ENCODE data around the gene DHX15.

DHX15 gene

DNA sequence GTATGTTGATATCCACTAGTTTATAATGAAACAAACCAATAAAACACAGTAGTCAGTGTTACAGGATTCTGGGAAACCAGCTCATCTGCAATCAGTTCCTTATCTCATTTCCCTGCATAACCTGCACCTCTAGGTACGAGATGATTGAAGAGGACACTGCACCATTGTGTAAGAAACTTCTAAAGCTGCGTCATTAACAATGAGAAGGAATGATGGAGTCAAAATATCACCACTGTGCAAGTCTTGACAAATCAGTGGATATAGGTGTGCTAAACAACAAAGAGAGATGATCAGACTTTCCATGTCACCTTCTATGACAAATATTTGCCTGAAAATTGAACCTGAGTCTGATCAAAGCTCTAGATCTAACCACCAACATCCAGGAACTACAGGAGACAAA lies 40.7 kb upstream of the DHX15 start:
- Histone ChIP-seq H3K36me3 (ENCODE audit: insufficient read depth, low read length) (no peaks in the 10 kb centered on the region), H4K20me1 (ENCODE audit: insufficient read depth, low read length, poor library complexity, severe bottlenecking) (no peaks in the 10 kb centered on the region), H3K4me1 (ENCODE audit: insufficient read depth, low read length, poor library complexity, severe bottlenecking) (no peaks in the 10 kb centered on the region), H3K9me3 (ENCODE audit: insufficient read depth, low read depth, low read length) (peaks cover 7% of the 10 kb centered on the region; the same call in 1 of the 2 replicates), H3K9ac (ENCODE audit: low read depth, low read length, poor library complexity, severe bottlenecking) (no peak overlapping the region), H3K79me2 (ENCODE audit: insufficient read depth, low read length) (no peaks in the 10 kb centered on the region), H3F3A (ENCODE audit: low read depth) (no peaks in the 10 kb centered on the region), H3K4me2 (ENCODE audit: low read depth, low read length, poor library complexity, severe bottlenecking) (no peak overlapping the region), H2AFZ (ENCODE audit: low read length) (no peak overlapping the region), H3K27me3 (ENCODE audit: insufficient read depth, low read length, poor library complexity, severe bottlenecking) (no peaks in the 10 kb centered on the region), H3K9me2 (replicated peaks; ENCODE audit: low read depth, low read length) (no peaks in the 10 kb centered on the region), H3K4me3 (ENCODE audit: low read length, poor library complexity, severe bottlenecking) (no peak overlapping the region)
- TF ChIP-seq EZH2phosphoT487 (IDR thresholded peaks at IDR 0.05; ENCODE audit: borderline replicate concordance) (no peak), CTCF (conservative IDR thresholded peaks at IDR 0.05; ENCODE audit: low read length) (no peak)

DNA sequence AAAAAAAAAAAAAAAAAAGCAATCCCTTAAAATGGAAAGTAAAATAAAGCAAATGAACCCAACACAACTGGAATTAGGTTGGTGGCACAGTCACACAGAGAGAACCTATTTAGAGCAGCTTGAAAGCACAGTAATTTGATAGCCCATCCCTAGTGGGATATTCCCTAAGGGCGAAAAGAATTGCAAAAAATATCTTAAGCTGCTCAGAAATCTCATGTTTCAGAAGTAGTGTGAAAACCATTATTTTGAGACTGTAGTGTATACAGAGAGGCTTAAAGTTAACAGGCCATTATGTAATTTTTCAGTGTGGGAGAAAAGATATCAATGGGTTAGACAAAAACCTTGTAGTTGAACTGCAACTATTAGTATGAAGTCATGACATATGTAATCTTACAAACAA lies 40.0 kb upstream of the DHX15 start:
- Histone ChIP-seq H3K9ac (ENCODE audit: low read depth, low read length, poor library complexity, severe bottlenecking) (no peak overlapping the region), H3K4me1 (ENCODE audit: insufficient read depth, low read length, poor library complexity, severe bottlenecking) (no peaks in the 10 kb centered on the region), H3K36me3 (ENCODE audit: insufficient read depth, low read length) (no peaks in the 10 kb centered on the region), H3K4me2 (ENCODE audit: low read depth, low read length, poor library complexity, severe bottlenecking) (no peak overlapping the region), H3K9me3 (ENCODE audit: insufficient read depth, low read depth, low read length) (peaks cover 7% of the 10 kb centered on the region; the same call in 1 of the 2 replicates), H3F3A (ENCODE audit: low read depth) (no peaks in the 10 kb centered on the region), H4K20me1 (ENCODE audit: insufficient read depth, low read length, poor library complexity, severe bottlenecking) (no peaks in the 10 kb centered on the region), H2AFZ (ENCODE audit: low read length) (no peak overlapping the region), H3K9me2 (replicated peaks; ENCODE audit: low read depth, low read length) (no peaks in the 10 kb centered on the region), H3K27me3 (ENCODE audit: insufficient read depth, low read length, poor library complexity, severe bottlenecking) (no peaks in the 10 kb centered on the region), H3K79me2 (ENCODE audit: insufficient read depth, low read length) (no peaks in the 10 kb centered on the region), H3K4me3 (ENCODE audit: low read length, poor library complexity, severe bottlenecking) (no peak overlapping the region)
- TF ChIP-seq EZH2phosphoT487 (IDR thresholded peaks at IDR 0.05; ENCODE audit: borderline replicate concordance) = no peak
- TF ChIP-seq CTCF (conservative IDR thresholded peaks at IDR 0.05; ENCODE audit: low read length) = no peak

DNA sequence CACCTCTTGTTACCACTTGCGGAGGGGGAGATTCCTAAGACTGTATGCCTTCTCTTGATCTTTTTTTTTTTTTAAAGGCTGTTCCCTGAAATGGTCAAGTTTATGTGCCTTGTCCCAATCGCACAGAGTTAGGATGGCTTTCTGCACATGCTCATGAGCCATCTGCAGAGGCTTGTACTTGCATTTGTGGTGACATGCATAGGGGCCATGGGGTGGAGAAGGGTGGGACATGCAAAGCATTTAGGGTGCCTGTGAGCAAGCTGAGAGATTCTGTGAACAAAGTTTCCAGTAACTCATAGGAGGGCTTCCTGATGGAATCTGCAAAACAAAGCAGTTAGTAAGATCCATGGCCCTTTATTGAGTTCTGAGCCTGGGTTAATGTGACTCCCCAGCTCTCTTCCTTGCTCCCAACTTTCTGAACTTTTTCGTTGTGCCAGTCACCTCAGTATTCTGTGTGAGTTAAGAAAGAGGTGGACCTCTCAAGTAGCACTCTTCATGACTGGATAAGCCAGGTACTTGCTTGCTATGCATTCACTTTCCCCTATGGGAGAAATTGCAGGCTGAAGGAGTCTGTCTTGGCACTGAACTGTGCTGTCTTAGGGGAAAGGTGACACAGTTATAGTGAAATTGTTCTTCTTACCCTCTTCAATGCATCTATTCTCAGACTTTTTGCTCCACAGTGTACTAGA lies 37.9 kb upstream of the DHX15 start:
- Histone ChIP-seq H3F3A (ENCODE audit: low read depth) (no peaks in the 10 kb centered on the region), H3K9me2 (replicated peaks; ENCODE audit: low read depth, low read length) (no peaks in the 10 kb centered on the region), H3K4me3 (ENCODE audit: low read length, poor library complexity, severe bottlenecking) (no peak overlapping the region), H3K79me2 (ENCODE audit: insufficient read depth, low read length) (no peaks in the 10 kb centered on the region), H4K20me1 (ENCODE audit: insufficient read depth, low read length, poor library complexity, severe bottlenecking) (no peaks in the 10 kb centered on the region), H3K9me3 (ENCODE audit: insufficient read depth, low read depth, low read length) (peaks cover 7% of the 10 kb centered on the region; the same call in 1 of the 2 replicates), H3K4me2 (ENCODE audit: low read depth, low read length, poor library complexity, severe bottlenecking) (no peak overlapping the region), H3K36me3 (ENCODE audit: insufficient read depth, low read length) (no peaks in the 10 kb centered on the region), H2AFZ (ENCODE audit: low read length) (no peak overlapping the region), H3K27me3 (ENCODE audit: insufficient read depth, low read length, poor library complexity, severe bottlenecking) (no peaks in the 10 kb centered on the region), H3K4me1 (ENCODE audit: insufficient read depth, low read length, poor library complexity, severe bottlenecking) (no peaks in the 10 kb centered on the region), H3K9ac (ENCODE audit: low read depth, low read length, poor library complexity, severe bottlenecking) (no peak overlapping the region)
- TF ChIP-seq CTCF (conservative IDR thresholded peaks at IDR 0.05; ENCODE audit: low read length) (no peak), EZH2phosphoT487 (IDR thresholded peaks at IDR 0.05; ENCODE audit: borderline replicate concordance) (no peak)

Measured in Loucy (cell line).